Measurements from ENCODE around the gene SH3BP5L. TPM values are rescaled to one million over a fixed set of nuclear protein-coding genes. Genes with fewer than 3 reads are reported as not detected.

SH3BP5L gene
- total and polyA plus RNA-seq, 2 of the 8 experiments (the other 6 are each of a cell fraction or from before 2014, with no cell fraction given), result 20.2 to 28.4 TPM

DNA sequence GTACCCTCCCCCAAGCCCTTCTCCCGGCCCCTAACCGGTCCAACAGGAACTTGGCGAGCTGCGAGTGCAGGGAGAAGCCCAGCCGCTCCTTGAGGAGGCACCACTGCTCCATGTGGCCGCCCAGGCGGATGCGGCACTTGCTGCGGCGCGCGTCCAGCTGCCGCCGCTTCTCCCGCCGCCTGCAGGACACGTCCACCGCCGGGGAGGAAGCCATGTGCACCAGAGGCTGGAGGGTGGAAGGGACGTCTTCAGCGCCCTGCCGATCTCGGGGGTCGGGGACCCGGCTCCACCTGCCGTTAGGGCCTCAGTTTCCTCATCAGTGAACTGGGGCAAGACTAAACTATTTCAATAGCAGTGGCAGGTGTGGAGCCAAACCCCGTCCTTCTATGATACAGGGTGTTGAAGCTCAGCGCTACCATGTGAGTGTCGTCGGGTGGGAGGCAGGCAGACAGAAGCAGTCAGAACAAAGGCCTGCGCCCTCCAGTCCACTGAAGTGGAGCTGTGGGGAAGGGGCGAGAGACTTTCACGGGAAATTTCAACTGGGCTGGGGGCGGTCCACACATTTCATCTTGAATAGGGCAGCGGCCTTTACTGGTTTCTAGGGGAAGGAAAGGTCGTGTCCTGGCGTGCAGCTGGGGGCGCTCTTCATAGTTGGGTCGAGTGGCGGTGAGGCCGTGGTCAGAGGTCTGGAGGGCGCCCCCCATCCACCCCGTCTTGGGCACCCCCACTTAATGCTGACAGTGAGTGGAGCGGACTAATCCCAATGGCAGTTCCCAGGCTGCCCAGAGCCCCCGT lies 32.6 kb upstream of the SH3BP5L start (continued):
- no peak for TF ChIP-seq FOSL1 (IDR thresholded peaks at IDR 0.05; ENCODE audit: insufficient read depth, low read depth, low read length)
- no peak for TF ChIP-seq SRF (IDR thresholded peaks at IDR 0.05; ENCODE audit: low read depth, low read length)
- no peak for TF ChIP-seq EGR1 (IDR thresholded peaks at IDR 0.05; ENCODE audit: borderline replicate concordance, low read depth, low read length)
- TF ChIP-seq, protein P1, sequence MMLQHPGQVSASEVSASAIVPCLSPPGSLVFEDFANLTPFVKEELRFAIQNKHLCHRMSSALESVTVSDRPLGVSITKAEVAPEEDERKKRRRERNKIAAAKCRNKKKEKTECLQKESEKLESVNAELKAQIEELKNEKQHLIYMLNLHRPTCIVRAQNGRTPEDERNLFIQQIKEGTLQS (IDR thresholded peaks at IDR 0.05; ENCODE audit: insufficient read depth, low read depth, low read length), result no peak
- no peak for TF ChIP-seq BACH1 (IDR thresholded peaks at IDR 0.05; ENCODE audit: low read length)
- TF ChIP-seq TEAD4 (IDR thresholded peaks at IDR 0.05; ENCODE audit: low read depth, low read length), result no peak
- TF ChIP-seq TCF12 (IDR thresholded peaks at IDR 0.05; ENCODE audit: low read depth, low read length), result no peak
- TF ChIP-seq PHF8 (conservative IDR thresholded peaks at IDR 0.05; ENCODE audit: low read depth, low read length), result no peak; the same call in 1 of the 2 replicates
- TF ChIP-seq GABPA (IDR thresholded peaks at IDR 0.05; ENCODE audit: borderline replicate concordance, insufficient read depth, low read length), result no peak
- TF ChIP-seq JUND (IDR thresholded peaks at IDR 0.05; ENCODE audit: low read length), result no peak
- TF ChIP-seq, protein P2, sequence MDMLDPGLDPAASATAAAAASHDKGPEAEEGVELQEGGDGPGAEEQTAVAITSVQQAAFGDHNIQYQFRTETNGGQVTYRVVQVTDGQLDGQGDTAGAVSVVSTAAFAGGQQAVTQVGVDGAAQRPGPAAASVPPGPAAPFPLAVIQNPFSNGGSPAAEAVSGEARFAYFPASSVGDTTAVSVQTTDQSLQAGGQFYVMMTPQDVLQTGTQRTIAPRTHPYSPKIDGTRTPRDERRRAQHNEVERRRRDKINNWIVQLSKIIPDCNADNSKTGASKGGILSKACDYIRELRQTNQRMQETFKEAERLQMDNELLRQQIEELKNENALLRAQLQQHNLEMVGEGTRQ (IDR thresholded peaks at IDR 0.05; ENCODE audit: low read length), result no peak
- peak; percentile 57 for TF ChIP-seq KDM4A (IDR thresholded peaks at IDR 0.05; ENCODE audit: low read depth, low read length, severe bottlenecking)
- no peak for TF ChIP-seq NRF1 (IDR thresholded peaks at IDR 0.05; ENCODE audit: low read depth, low read length)

All from H1 (cell line).